Measurements from ENCODE around the gene CARD19.
A peak's percentile ranks its signal among the peaks of the same experiment; 100 is the strongest.

The CARD19 gene

GRCh38 chr9:93096131-93096802 lies at the start of gene CARD19:
TSS of gene CARD19 (plus strand) at chr9:93096217. CDS start at chr9:93096346, 129 bp downstream.
- DNase-seq (ENCODE audit: low read depth) = no peak
- TF ChIP-seq CTCF (IDR thresholded peaks at IDR 0.05; ENCODE audit: low read depth, low read length, missing control alignments) = no peak
- peak within 1 kb of the TSS; percentile 87 for H3K4me3 ChIP-seq (ENCODE audit: low read depth, low read length)

- TF ChIP-seq CTCF (IDR thresholded peaks at IDR 0.05; ENCODE audit: low read depth, low read length, missing control alignments) = no peak
- no peak for DNase-seq (ENCODE audit: low read depth)
- H3K4me3 ChIP-seq (ENCODE audit: low read depth, low read length) = no peak overlapping the region
These were observed 47.2 kb upstream of the CARD19 start for GRCh38 chr9:93048566-93049448.

- TF ChIP-seq CTCF (IDR thresholded peaks at IDR 0.05; ENCODE audit: low read depth, low read length, missing control alignments) = no peak
- no peak overlapping the region for H3K4me3 ChIP-seq (ENCODE audit: low read depth, low read length)
- no peak for DNase-seq (ENCODE audit: low read depth)
These were observed 46.5 kb upstream of the CARD19 start for GRCh38 chr9:93049491-93049890.

- no peak overlapping the region for H3K4me3 ChIP-seq (ENCODE audit: low read depth, low read length)
- TF ChIP-seq CTCF (IDR thresholded peaks at IDR 0.05; ENCODE audit: low read depth, low read length, missing control alignments) = no peak
- DNase-seq (ENCODE audit: low read depth) = no peak
These were observed 45.8 kb upstream of the CARD19 start for GRCh38 chr9:93050231-93050630.

- H3K4me3 ChIP-seq (ENCODE audit: low read depth, low read length) = no peak overlapping the region
- no peak for TF ChIP-seq CTCF (IDR thresholded peaks at IDR 0.05; ENCODE audit: low read depth, low read length, missing control alignments)
- no peak for DNase-seq (ENCODE audit: low read depth)
These were observed 44.3 kb upstream of the CARD19 start for GRCh38 chr9:93051680-93052089.

- DNase-seq (ENCODE audit: low read depth) = no peak
- H3K4me3 ChIP-seq (ENCODE audit: low read depth, low read length) = no peak overlapping the region
- TF ChIP-seq CTCF (IDR thresholded peaks at IDR 0.05; ENCODE audit: low read depth, low read length, missing control alignments) = peak; percentile 20
These were observed 43.1 kb upstream of the CARD19 start for GRCh38 chr9:93052791-93053540.

Data from GM12864 (cell line).